Measurements from ENCODE around the gene ABL1.

ABL1 gene

DNA sequence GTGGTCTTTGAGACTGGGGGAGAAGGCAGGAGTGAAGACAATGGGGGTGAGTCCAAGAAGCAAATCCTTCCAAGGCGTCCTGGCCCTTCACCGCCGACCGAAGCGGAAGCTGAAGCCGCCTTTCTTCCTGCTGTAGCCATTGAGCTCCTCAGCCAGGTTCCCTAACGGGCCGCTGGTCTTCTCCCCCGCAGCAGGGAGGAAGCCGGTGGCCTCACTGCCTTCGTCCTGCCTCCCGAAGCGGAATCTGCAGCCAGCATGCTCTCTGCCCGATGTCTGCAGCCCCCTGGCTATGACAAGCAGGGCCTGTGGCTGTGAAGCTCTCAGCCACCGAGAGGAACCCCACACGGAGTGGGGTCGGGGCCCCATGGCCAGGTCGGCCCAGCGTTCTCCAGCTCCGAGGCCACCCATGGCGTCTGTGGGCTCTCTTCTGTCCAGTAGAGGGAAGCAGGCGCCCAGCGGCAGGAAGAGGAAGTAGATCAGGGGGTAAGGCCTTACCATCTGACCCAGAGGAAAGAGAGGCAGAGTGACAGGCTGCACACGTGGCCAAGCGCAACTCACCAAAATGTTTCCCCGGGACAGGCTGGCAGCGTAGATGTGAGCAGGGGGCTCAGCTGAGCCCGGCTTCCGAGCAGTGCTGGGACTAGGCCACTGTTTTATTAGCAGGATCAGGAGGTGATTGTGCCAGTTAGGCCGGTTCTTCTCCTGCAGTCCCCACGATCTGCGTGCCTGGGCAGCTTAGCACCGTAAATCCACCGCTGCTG is 58.5 kb downstream of the ABL1 start:
- peak; percentile 36 to 55 for DNase-seq

DNA sequence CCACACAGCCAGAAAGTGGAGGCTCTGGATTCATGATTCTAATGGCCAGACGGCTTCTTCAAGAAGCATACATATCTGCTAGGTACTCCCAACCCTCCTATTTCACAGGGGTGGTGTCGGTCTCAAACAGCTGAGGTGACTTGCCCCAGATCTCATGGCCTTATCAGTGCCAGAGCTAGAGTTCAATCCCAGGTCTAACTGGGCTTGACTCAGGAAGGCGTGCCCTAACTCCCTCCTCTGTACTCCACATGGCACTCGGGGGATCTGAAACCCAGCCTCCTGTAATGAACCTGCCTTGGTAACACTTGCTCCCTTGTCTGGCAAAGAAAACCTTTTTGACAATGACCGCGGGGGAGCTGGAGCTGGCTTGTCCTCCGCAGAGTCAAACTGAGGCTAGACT is 59.5 kb downstream of the ABL1 start:
- no peak for DNase-seq

DNA sequence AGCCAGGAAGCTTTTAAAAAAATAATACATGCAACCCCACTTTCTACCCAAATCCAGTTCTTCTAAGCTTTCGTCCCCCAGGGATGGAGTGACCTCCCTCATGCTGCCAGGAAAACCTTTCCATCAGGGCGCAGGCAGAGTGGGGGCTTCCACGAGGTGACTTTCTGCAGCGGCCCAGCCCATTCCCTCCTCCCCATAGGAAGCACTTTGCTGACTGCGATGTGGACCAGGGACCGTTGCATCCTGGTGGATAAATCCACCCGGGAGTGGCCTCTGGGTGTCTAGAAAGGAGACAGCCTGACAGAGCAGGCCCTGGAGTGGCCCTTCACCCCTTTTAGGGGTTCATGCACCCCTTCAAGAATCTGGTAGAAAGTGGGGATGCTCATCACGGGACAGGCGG is 60.0 kb downstream of the ABL1 start:
- DNase-seq = no peak

DNA sequence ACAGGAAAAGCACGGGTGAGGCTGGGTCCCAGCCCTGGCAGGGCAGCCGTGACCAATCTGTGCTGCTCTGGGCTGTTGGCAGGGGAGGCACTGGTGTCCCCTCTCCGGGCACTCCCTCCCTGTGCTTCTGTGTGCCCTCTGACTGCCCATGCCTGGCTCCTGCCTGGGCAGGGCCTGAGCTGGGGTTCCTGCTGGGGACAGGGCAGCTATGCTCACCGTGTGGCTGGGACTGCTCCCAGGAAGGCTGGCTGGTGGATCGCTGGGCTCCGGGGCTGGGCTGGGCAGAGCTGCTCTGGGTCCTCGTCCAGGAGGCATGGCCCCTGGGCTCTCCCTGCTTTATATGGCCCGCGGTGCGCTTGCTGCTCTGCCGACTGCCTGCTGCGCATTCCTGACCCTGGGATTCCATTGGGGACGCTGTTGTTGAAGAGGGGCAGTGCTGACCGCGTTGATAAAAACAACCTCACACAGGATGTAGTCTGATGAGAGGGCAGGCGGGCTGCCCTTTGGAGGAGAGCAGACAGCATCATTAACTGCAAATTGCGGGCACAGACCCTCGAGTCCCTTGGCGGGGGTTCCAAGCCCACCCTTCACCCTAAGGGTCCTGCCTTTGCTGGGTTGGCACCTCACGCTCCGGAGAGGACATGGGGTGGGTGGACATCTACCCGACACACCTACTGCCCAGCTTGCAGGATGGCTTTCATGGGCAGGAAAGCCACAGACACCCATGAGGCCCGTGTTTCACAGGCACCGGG is 60.6 kb downstream of the ABL1 start:
- DNase-seq = no peak

DNA sequence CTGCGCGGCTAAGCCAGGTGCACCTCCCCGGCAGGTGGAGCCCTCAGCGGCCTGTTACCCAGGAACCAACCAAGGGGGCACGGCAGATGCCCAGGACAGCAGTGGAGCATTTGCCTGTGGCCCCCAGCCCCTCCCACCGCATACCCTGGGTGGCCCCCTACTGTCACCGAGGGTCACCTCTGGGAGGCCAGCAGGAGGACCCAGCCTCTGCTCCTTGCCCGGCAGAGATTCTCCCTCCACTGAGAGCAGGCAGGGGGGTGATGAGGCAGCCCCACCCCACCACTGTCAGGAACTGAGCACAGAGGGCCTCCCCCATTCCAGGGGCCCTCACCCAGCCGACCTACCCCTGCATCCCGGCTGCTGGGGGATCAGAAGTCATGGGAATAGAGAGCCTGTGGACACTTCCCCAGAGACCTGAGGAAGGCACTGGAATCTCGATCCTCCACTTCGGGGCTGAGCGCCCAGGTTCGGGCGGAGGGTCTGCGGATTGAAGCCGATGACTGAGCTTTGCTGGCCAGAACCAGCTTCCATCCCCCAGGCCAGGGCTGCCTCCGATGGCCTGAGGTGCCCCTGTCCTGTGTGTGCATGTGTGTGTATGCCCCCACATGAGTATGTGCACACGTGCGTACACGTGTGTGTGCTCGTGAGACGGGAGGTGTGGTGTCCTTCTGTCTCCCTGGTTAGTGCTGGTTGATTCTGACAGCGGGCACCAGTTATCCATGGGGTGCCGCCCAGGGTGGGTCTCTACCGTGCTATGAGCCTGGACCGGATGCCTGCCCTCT is 61.4 kb downstream of the ABL1 start, which contains the start of gene QRFP:
TSS of gene QRFP (minus strand) at position 580 of the 782 bp plus-strand sequence. CDS start 2,974 bp downstream, outside the sequence.
- no peak for DNase-seq

DNA sequence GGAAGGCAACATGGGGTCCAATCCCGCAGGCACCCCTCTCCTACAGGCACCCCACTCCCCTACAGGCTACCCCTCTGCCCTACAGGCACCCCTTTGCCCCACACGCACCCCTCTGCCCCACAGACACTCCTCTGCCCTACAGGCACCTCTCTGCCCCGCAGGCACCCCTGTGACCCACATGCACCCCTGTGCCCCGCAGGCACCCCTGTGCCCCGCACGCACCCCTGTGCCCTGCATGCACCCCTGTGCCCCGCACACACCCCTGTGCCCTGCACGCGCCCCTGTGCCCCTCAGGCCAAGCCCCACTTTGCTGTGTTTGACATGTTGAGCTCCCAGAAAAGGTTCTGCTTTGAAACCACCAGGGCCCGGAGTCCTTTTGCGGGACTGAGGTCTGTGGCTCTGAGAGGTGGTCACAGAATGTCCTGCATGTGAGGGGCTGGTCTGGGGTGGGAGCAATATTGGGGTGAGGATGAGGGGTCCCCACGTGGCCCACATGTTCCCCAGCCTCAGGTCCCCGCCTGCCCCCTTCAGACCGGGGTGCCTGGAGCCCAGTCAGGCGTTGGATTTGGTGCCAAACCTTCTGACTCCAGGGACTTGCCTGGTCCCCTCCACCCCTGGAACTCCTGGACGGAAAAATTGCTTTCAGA is 62.2 kb downstream of the ABL1 start:
- DNase-seq = no peak

DNA sequence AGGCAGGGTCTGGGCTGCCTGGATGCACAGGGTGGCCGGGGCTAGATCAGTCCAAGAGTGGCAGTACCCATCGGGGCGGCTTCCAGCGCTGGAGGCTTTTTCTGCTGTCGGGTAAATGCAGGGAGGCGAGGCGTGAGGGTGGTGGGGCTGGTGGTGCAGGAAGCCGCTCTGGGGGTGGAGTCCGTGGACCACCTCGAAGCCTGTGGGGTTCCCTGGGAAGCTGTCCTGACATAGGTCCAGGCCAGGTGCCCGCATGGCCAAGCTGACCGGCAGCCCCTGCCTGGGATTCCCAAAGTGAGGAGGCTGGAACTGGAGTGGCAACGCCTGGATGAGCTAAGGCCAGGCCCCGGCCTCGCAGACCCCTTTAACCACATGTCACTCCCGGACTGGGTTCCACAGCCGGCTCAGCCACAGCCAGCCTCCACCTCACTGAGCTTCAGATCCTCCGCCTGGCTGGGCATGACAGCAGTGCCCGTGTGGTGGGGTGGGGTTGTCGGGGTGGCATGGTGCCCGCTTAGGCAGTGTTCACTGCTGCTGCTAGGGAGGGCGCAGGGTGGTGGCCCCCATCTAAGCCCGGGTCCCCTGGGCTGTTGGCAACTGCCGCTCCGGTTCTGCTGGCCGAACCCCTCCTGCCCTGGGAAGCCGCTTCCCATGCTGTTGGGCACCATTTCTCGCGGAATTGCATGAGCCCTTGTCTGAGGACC is 62.9 kb downstream of the ABL1 start:
- DNase-seq = no peak

DNA sequence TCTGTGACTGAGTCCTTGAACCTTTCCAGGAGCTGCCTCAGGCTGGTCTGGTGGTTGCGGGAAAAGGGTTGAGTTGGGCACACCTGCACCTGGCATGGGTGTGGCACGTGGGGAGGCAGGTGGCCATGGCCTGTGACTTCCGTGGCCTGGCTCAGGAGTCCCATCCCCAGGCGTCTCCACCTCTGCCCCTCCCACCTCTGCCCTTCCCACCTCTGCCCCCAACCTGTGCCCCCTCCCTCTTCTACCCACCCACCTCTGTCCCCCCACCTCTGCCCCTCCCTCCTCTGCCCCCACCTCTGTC is 63.4 kb downstream of the ABL1 start:
- no peak for DNase-seq

DNA sequence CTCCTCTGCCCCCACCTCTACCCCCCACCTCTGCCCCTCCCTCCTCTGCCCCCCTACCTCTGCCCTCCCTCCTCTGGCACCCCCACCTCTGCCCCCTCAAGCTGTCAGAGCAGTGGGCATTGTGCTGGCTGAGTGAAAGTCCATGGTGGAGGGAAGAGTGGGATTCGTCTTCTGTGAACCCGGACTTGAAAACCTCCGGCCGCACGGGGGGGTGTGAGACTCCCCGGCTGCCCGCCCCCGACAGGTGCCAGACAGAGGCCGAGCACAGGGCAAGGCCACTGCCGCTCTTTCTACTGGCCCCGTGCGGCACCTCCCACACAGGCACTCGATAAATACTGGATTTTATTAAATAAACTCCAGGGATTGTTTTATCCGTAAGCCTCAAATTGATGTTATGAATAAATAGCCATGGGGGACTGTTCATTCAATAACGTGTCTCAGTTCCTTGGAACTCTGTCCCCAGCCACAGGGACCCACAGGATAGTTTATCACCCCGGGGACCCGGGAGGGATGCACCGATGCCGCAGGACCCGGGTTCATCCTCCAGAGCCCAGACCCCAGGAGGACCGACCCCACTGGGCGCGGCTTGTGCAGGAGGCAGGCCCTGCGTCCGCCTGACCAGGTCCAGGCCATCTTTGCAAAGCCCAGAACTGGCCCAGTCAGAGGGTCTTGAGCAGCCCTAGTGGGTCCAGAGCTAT is 64.1 kb downstream of the ABL1 start:
- DNase-seq = no peak

DNA sequence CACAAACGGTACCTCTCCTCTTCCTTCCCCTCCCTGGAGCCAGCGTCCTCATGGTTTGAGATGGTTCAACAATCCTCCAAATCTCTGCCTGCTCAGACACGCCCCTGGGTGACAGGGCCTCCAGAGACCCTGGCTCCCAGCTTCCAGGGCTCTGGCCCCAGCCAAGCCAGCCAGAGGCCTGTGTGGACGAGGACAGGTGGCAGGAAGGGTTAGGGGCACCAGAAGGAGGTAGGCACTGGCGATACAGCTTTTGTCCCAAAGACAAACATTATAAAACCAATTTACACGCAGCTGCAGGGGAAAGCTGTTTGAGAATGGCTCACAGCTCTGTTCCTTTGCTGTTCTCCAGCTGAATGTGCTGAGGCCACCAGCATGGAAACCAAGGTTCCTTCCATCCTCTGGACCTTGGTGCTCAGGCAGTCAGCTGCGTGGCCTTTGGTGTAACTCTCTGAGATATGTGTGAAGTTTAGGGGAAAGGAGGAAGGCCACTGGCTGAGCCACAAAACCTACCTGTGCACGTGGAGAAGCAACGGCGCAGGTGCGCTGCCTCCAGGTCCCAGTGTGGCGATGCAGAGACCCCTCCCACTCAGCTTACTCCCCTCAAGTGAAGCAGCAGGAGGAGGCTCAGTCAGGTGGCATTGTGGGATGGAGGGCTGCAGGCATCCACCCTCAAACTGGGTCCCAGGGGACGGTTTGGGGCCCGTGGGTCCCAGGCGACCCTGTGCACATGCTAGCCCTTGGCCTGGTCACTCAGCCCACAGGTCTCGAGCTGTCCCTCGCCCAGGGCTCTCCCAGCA is 65.8 kb downstream of the ABL1 start:
- DNase-seq = no peak

DNA sequence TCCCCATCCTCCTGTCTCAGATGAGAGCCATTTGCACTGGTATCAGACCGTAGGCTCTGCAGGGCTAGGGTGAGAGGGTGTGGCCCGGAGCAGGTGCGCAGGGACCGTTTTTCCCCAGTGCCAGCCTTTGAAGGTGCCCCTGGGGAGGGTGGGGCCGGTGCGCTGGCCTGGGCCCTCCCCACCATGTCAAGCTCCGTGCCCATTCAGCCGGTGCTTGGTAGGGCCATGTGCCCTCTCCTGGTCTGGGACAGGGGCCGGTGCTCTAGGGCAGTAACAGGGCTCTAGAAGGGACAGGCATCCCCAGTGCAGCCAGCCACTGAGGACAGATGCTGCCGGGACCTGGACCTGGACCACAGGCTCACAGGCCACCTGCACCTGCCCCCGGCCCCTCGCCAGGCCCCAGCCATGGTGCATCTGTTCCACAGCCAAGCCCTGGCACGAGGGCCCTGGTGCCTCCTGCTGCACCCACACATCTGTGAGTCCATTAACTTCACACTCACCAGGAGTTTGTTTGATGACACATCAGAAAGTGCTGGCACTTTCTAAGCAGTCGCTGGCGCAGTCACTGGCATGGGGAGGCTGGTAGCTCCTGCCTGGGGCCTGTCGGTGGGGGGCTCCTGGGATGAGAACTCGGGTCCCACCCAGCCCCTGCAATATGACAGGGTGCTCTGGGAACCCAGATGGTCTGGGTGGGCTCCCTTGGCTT is 66.6 kb downstream of the ABL1 start:
- DNase-seq = no peak

DNA sequence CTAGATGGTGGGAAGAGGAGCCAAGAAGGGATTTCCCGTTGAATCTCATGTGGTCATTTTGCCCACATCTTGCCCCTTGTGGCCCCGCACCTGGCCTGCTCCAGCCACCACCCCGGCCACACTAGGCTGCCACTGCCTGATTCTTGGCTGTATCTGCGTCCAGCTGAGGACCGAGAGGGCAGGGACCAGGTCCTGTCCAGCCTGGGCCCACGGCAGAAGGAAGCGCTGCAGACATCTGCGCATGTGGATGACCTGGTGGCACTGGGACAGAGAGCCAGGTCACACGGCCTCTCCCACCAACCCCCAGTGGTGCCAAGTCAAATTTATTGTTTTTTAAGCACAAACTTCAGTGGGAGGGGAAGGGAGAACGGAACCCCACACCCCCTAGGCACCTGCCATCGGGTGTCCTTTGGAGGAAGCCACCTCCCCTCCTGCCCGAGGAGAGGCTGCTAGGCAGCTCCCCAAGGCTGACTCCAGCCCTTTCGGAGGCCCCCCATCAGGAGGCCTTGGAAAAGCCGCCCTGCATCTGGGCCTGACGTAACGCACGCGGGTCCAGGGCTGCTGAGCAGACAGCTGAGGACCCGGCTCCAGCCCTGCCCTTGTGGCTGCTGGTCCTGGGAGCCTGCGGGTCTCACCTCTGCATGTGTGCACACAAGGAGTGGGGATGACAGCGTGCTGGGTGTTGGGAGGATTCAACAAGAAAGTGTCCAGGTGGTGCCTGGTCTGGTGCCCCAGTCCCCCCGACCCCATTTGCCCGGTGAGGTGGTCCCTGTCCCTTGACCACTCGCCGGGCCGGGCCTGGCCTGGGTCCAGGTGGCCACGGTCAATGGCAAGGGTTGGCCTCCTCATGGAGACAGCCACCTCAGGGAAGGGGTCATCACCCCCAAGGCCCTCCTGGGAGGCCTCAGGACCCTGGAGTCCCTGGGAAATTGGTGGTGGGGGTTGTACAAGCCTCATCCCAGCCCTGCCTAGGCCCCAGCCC is 67.4 kb downstream of the ABL1 start:
- no peak for DNase-seq

DNA sequence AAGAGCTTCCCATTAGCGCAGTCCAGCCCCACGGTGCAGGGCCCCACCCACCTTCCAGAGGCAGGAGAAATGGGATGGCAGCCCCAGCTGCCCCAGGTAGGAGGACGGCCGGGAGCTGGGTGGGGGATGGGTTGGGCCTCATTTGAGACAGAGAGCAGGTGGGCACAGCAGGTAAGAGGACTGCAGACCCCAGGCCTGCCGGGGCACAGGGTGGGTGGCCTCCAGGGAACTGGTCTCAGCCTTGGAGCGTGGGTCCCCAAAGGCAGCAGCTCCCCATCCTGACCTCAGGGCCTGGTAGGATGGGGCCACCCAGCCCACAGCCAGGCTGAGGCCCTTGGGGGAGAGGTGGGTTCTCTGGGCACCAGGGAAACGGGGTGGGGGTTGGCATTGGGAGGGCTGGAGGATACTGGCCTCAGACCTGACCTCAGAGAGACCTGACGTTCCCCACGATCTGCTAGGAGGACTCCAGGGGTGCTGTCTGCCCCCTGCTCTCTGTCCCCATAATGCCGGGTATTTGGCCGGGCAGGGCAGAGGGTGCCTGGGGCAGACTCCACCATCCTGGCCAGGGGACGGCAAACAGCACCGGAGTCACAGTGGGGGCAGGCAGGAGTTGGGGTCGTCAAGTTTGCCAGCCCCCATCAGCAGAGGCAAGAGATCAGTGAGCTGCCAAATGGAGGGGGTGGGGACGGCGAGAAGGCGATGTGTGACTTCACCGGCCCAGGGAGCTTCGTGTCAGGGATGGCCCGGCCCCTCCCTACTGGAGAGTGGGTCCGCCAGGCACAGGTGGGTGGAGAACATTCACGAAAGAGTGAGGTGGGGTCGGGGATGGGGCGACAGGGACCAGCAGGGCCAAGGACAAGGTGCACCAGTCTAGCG is 68.4 kb downstream of the ABL1 start:
- DNase-seq = no peak

DNA sequence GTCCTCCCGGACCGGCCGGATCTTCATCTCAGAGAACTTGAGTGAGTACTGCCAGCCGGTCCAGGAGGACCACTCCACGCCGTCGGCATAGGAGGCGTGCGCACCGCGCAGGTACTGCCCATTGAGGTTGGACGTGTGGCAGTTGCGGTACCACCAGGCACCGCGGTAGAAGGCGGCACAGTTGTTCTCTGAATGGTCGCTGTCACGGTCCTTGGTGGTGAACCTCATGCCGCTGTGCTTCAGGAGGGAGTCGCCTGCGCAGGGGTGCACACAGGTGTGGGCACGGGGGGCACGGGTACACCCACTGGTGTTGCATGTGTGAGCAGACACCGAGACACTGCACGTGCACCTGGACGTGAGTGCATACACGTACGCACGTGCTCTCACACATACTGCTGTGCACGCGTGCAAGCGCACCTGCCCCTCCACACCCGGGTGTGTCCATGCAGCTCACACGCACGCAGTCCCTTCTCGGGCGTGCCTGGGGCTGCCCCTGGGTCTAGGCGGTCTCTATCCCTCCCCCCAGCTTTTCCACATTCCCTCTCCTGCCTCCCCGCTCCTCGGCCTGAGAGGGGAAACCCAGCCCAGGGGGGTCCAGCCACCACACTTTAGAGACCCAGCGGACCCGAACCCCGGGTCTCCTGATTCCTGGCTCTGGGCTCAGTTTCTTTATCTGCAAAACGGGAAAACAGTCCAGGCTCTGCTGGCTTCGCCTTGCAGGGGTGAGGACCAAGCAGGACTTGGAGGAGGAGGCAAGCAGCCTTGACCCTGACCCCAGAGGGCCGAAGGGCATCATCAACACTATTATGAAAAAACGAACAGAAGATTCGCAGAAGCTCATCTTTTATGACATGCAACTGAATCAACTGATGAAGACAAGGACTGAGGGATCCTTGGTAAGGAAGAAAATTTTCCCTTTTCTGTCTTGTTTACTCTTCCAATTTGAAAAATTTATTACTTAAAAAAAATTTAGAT is 69.3 kb downstream of the ABL1 start:
- no peak for DNase-seq

DNA sequence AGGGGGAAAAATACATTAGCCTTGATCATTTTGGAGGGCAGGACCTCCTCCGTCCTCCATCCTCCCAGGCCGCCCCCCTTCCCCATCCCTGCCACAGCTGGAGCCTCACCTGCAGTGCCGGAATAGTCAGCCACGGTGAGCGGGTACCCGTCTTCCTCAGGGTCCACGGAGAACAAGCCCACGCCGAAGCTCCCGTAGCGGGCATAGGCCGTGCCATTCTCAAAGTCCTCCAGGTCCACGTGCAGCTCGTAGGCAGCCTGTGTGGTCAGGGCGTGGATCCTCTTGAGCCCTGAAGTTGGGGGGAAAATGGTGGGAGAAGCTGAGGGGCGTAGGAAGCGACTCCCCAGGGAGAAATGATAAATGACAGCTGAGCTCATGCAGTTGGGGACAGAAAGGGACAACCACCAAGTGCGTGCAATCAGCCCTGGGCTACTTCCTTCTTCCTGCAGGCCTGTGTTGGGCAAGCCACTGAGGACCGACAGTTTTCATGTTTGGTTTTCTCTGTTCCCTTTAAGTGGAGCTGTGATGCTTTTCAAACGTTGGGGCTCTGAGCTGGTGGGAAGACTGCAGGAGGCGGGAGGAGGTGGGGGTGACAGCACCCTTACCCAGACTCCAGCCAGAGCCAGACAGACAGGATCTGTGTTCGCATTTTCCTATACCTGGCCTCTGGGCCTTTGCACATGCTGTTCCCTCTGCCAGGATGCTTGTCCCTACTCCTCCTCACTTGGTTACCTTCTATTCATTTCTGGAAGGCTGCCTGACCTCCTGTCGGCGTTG is 70.3 kb downstream of the ABL1 start:
- no peak for DNase-seq

Measured in bone marrow (tissue), 2 donors.